SK-N-MC (cell line): ENCODE data around the gene NPLOC4.

Experiments
- DNase-seq: peaks from one replicate; pipeline ENCODE4 v3.0.0-alpha.2; 2011; ENCODE audit warnings: low read depth, low spot score
- H3K27ac ChIP-seq: fragments of 200-600 bp; sonication (generic); 2 replicates; pipeline ENCODE4 v1.5.1; 2016; ENCODE audit warnings: mixed run types
- H3K36me3 ChIP-seq: fragments of 200-600 bp; sonication (generic); 2 replicates; pipeline ENCODE4 v1.6.1; 2017; ENCODE audit warnings: antibody characterized with exemption, low read length, mixed read lengths; ENCODE audit not compliant: insufficient read depth
- H3K4me3 ChIP-seq: fragments of 200-600 bp; sonication (generic); 2 replicates; pipeline ENCODE4 v1.5.1; 2016
- H3K9ac ChIP-seq: fragments of 200-600 bp; sonication (generic); 2 replicates; pipeline ENCODE4 v1.8.0; 2017; ENCODE audit warnings: mixed run types, mixed read lengths; ENCODE audit not compliant: insufficient read length
- H3K9me3 ChIP-seq: fragments of 200-600 bp; sonication (generic); 2 replicates; pipeline ENCODE4 v1.6.1; 2017; ENCODE audit warnings: low read depth, mild to moderate bottlenecking, antibody characterized with exemption, low read length, moderate library complexity, mixed read lengths
- EZH2 ChIP-seq: fragments of 200-600 bp; sonication (generic); IDR thresholded peaks from one replicate; pipeline ENCODE4 v1.6.1; 2017; ENCODE audit warnings: antibody characterized with exemption
- FOXP2 ChIP-seq: optimal IDR thresholded peaks from 2 replicates; pipeline ENCODE3; 2011; ENCODE audit warnings: mild to moderate bottlenecking, moderate library complexity; ENCODE audit not compliant: insufficient read depth; ENCODE audit errors: extremely low read length, control extremely low read depth
- POLR2AphosphoS5 ChIP-seq: IDR thresholded peaks from 2 replicates; pipeline ENCODE4 v1.6.1; 2012; ENCODE audit warnings: mild to moderate bottlenecking, low read depth, low read length, borderline replicate concordance

Gene NPLOC4

DNA sequence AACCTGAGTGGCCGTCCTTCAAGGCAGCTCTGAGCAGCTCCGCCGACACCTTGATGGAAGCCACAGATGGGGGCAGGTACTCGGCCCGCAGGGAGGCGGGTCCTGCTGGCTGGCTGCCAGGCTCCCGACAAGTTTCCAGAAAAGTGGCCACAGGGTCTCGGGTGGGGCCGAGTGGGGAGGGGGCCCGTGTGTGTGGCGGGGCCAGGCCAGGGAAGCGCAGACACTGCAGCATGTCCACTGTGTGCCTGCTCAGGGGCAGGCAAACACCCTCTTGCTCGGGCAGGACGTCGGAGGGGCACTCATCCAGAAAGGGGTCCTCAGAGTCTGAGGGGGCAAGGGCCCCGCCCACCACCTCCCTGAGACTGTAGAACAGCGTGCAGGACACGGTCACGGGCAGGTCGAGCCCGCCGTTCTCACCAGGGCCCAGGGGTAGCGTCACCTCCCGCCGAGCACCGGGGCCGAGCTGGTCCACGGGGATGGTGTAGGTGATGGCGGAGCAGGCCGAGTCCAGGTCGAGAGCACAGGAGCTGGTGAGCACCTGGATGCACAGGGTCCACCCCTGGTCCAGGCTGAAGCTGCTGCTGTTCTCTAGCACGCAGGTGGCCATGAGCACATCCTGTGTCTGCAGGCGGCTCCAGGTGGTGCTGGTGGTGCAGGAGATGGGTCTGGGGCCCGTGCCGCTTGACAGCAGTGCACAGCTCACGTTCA is 89.9 kb downstream of the NPLOC4 start:
- Histone ChIP-seq H3K36me3 (peaks cover 34% of the 10 kb centered on the region; the same call in 1 of the 2 replicates), H3K27ac (no peak overlapping the region), H3K9me3 (no peaks in the 10 kb centered on the region), H3K9ac (no peak overlapping the region), H3K4me3 (no peak overlapping the region)
- DNase-seq, result no peak
- TF ChIP-seq FOXP2 (no peak), POLR2AphosphoS5 (no peak), EZH2 (no peak)

DNA sequence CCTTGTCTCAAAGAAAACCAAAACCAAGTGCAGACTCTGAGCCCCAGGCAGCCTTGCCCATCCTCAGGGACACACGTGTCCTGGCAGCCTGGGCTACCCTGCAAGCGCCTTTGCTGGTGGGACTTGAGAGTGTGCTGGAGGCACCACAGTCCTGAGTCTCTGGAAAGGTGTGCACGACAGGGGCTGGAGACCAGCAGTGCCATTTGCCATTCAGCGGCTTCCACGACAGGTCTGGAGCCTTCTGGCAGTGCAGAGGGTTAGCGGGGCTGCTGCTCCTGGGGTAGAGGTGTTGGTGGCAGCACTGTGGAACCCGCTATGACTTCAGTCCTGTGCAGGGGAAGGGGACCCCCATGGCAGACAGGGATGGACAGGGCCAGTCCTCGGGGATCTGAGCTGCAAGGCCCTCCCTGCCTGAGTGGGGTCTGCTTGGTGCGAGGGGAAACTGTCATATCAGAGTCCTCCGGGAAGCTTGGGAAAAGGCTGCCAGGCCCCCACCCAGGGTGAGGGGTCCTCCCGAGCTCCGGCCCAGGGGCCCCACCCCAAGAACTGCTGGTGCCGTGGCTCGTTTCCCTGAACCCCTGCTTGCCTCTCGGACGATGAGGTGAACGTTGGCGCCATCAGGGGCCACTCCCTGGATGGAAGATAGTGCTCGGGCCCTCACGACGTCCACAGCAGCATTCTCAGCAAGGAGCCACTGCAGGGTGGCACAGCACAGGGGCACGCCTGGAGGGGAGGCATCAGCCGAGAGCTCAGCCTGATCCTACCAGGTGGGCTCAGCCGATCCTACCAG is 91.6 kb downstream of the NPLOC4 start:
- Histone ChIP-seq H3K4me3 (no peak overlapping the region), H3K36me3 (peaks cover 31% of the 10 kb centered on the region; the same call in 1 of the 2 replicates), H3K27ac (no peak overlapping the region), H3K9me3 (no peaks in the 10 kb centered on the region), H3K9ac (no peak overlapping the region)
- TF ChIP-seq EZH2 (no peak), POLR2AphosphoS5 (no peak), FOXP2 (no peak)
- DNase-seq, result no peak

DNA sequence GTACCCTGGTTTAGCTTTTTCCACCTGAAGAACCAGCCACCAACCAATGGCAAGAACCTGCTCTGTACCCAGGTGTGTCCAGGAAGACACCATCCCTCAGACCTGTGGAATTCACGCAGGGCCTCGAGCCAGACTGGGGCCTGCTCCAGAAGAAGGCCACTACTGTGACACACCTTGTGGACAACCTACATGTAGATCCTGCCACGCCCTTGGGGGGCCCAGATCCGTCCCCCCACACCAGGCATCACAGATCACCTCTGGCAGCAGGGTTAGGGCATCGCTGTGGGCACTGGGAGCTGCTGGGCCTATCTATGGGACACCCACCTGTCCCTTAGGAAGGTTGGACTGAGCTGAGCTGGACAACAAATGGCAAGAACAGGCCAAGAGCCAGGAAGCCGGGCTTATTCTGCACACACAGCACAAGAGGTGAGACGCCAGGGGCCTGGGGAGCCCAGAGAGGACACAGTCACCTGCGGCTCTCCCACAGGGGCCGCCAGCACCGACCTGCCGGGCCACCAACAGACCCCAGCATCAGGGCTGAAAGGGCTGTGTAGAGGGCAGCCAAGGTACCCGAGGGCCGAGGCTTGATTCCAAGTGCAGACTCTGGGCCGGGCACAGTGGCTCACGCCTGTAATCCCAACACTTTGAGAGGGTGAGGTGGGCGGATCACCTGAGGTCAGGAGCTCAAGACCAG is 92.5 kb downstream of the NPLOC4 start:
- TF ChIP-seq EZH2 (no peak), FOXP2 (no peak), POLR2AphosphoS5 (no peak)
- peaks cover 25% of the 10 kb centered on the region; the same call in 1 of the 2 replicates for H3K36me3 ChIP-seq
- H3K4me3 ChIP-seq, result no peak overlapping the region
- no peak for DNase-seq
- no peaks in the 10 kb centered on the region for H3K9me3 ChIP-seq
- no peak overlapping the region for H3K27ac ChIP-seq
- H3K9ac ChIP-seq, result no peak overlapping the region

DNA sequence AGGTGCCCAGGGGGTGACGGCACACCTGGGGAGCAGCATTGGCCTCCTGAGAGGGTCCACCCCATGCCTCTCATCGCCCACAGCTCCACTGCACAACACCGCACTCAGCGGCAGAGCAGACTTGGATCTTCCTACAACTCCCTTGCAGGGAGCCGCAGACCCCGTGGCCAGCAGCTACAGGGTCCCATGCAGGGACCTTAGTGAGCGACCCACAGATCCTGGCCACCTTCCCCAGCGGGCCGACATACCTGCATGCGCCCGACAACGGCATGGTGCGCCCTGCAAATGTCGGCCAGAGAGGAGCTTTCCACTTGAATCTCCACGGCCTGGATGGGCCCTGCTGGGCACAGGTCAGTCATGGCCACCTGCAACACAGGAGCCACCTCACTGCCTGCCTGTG is 93.2 kb downstream of the NPLOC4 start:
- Histone ChIP-seq H3K36me3 (peaks cover 20% of the 10 kb centered on the region; the same call in 1 of the 2 replicates), H3K4me3 (no peak overlapping the region), H3K27ac (no peak overlapping the region), H3K9me3 (no peaks in the 10 kb centered on the region), H3K9ac (no peak overlapping the region)
- DNase-seq, result no peak
- no peak for TF ChIP-seq FOXP2
- TF ChIP-seq EZH2, result no peak
- no peak for TF ChIP-seq POLR2AphosphoS5

DNA sequence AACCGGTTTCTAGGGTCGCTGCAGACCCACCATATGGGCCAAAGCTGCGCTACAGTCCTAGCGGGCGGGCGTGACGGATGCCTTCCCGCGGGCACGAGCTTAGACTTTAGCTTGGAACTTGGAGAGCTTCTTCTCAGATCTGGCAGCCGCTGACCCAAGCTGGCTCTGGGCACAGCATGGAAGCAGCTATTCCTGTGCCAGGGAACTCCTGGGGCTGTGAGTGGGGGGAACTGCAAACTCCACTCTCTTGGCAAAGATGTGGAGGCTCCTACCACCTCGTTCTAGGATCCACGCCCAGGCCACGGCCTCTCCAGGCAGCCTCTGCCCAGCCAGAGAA is 93.6 kb downstream of the NPLOC4 start:
- no peaks in the 10 kb centered on the region for H3K9me3 ChIP-seq
- no peak overlapping the region for H3K4me3 ChIP-seq
- no peak overlapping the region for H3K27ac ChIP-seq
- TF ChIP-seq POLR2AphosphoS5 (no peak), EZH2 (no peak), FOXP2 (no peak)
- no peak for DNase-seq
- H3K36me3 ChIP-seq, result peaks cover 20% of the 10 kb centered on the region; the same call in 1 of the 2 replicates
- no peak overlapping the region for H3K9ac ChIP-seq

DNA sequence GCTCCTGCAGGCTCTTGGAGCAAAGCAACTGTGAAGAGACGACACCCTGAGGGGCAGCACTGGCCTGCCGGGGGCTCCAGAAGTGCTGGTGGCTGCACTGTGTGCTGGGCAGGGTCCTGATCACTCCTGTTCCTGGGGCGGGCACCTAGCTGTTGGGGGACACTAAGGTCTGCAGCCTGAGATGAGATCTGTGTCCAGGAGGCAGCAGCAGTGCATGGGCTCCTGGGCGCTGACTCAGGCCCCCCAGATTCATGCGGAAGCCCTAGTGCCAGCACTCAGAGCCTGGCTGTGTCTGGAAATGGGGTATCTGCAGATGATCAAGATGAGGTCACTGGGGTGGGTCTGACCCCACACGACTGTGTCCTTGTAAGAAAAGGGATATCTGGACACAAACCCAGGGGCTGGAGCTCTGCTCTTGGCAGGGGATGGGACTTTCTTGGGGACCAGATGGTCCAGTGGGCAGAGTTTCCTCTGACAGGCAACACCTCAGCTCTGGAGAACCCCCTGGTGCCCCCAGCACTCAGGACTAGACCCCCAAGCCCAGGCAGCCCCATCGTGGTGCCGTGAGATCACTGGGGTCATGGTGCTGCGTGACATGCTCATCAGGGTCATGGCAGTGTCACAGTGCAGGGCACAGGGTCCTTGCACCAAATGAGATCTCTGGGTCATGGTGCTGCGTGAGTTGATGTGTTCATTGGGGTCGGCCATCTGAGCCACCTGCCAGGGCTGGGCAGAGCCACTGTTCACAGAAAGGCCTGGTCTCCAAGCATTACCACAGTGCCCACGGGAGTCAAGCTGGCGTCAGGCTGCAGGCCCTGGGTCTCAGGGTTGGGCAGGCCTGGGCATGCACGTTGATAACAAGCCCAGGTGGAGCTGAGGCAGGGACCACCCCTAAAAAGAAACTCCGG is 94.2 kb downstream of the NPLOC4 start:
- no peak overlapping the region for H3K9ac ChIP-seq
- no peaks in the 10 kb centered on the region for H3K9me3 ChIP-seq
- H3K36me3 ChIP-seq, result peaks cover 20% of the 10 kb centered on the region; the same call in 1 of the 2 replicates
- TF ChIP-seq EZH2 (no peak), POLR2AphosphoS5 (no peak), FOXP2 (no peak)
- DNase-seq, result no peak
- H3K27ac ChIP-seq, result no peak overlapping the region
- H3K4me3 ChIP-seq, result no peak overlapping the region

DNA sequence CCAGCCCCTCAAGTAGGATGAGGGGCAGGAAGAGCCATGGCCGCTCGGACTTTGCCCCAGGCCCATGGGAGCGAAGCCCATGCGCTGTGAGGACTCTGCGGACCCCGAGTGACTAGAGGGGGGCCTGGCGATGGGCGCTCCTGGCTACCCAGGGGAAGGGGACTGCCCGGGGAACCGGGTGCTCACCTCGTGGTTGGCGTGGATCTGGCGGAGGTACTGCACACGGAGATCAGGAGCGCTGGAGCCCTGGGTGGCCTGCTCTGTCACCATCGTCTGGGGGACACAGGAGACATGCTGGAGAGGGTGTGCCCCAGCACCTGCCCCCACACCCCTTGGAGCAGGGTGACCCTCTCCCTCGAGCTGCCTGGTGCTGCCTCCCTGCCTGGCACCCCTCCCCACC is 95.8 kb downstream of the NPLOC4 start:
- H3K9me3 ChIP-seq, result no peaks in the 10 kb centered on the region
- H3K9ac ChIP-seq, result no peak overlapping the region
- DNase-seq, result no peak
- H3K4me3 ChIP-seq, result no peak overlapping the region
- peaks cover 8% of the 10 kb centered on the region; the same call in 1 of the 2 replicates for H3K36me3 ChIP-seq
- no peak for TF ChIP-seq POLR2AphosphoS5
- TF ChIP-seq EZH2, result no peak
- TF ChIP-seq FOXP2, result no peak
- H3K27ac ChIP-seq, result no peak overlapping the region
